ENCODE results near the gene TKTL1.

Gene TKTL1

GRCh38 chrX:154350429-154351182 is 55.0 kb downstream of the TKTL1 start:
- Histone ChIP-seq H4K20me1 (ENCODE audit: insufficient read depth) (no peaks in the 10 kb centered on the region), H3K79me2 (ENCODE audit: insufficient read depth, low read depth) (no peaks in the 10 kb centered on the region), H3K27me3 (ENCODE audit: insufficient read depth, low read depth) (no peaks in the 10 kb centered on the region), H3K4me2 (no peak overlapping the region), H3K4me1 (ENCODE audit: low read depth, poor library complexity, severe bottlenecking) (peaks cover 14% of the 10 kb centered on the region), H3K27ac (no peak overlapping the region), H2AFZ (ENCODE audit: low read depth) (no peak overlapping the region), H3K36me3 (ENCODE audit: insufficient read depth) (no peaks in the 10 kb centered on the region; the same call in 1 of the 2 replicates), H3K9ac (no peak overlapping the region), H3K4me3 (IDR thresholded peaks at IDR 0.05; ENCODE audit: insufficient read depth, low read depth, low read length) (no peak overlapping the region)
- no peak for TF ChIP-seq CTCF (conservative IDR thresholded peaks at IDR 0.05; ENCODE audit: low read depth, low read length)

GRCh38 chrX:154351183-154352011 is 55.8 kb downstream of the TKTL1 start:
- no peak overlapping the region for H3K4me2 ChIP-seq
- H3K27me3 ChIP-seq (ENCODE audit: insufficient read depth, low read depth) = no peaks in the 10 kb centered on the region
- no peak overlapping the region for H3K9ac ChIP-seq
- TF ChIP-seq CTCF (conservative IDR thresholded peaks at IDR 0.05; ENCODE audit: low read depth, low read length) = no peak
- H4K20me1 ChIP-seq (ENCODE audit: insufficient read depth) = no peaks in the 10 kb centered on the region
- peaks cover 14% of the 10 kb centered on the region for H3K4me1 ChIP-seq (ENCODE audit: low read depth, poor library complexity, severe bottlenecking)
- H3K4me3 ChIP-seq (IDR thresholded peaks at IDR 0.05; ENCODE audit: insufficient read depth, low read depth, low read length) = no peak overlapping the region
- H3K36me3 ChIP-seq (ENCODE audit: insufficient read depth) = no peaks in the 10 kb centered on the region; the same call in 1 of the 2 replicates
- no peak overlapping the region for H2AFZ ChIP-seq (ENCODE audit: low read depth)
- H3K79me2 ChIP-seq (ENCODE audit: insufficient read depth, low read depth) = no peaks in the 10 kb centered on the region
- H3K27ac ChIP-seq = no peak overlapping the region

- H3K4me3 ChIP-seq (IDR thresholded peaks at IDR 0.05; ENCODE audit: insufficient read depth, low read depth, low read length) = no peak overlapping the region
Observed at GRCh38 chrX:154352012-154352401, 56.4 kb downstream of the TKTL1 start.

GRCh38 chrX:154352466-154352865 is 56.9 kb downstream of the TKTL1 start:
- peaks cover 14% of the 10 kb centered on the region for H3K4me1 ChIP-seq (ENCODE audit: low read depth, poor library complexity, severe bottlenecking)
- no peak overlapping the region for H3K9ac ChIP-seq
- H3K79me2 ChIP-seq (ENCODE audit: insufficient read depth, low read depth) = no peaks in the 10 kb centered on the region
- H3K27me3 ChIP-seq (ENCODE audit: insufficient read depth, low read depth) = no peaks in the 10 kb centered on the region
- no peaks in the 10 kb centered on the region for H4K20me1 ChIP-seq (ENCODE audit: insufficient read depth)
- no peak overlapping the region for H3K4me3 ChIP-seq (IDR thresholded peaks at IDR 0.05; ENCODE audit: insufficient read depth, low read depth, low read length)
- TF ChIP-seq CTCF (conservative IDR thresholded peaks at IDR 0.05; ENCODE audit: low read depth, low read length) = no peak
- H3K27ac ChIP-seq = no peak overlapping the region
- H2AFZ ChIP-seq (ENCODE audit: low read depth) = no peak overlapping the region
- H3K4me2 ChIP-seq = no peak overlapping the region
- no peaks in the 10 kb centered on the region; the same call in 1 of the 2 replicates for H3K36me3 ChIP-seq (ENCODE audit: insufficient read depth)

More at GRCh38 chrX:154352012-154352401, 56.4 kb downstream of the TKTL1 start:
- H3K4me2 ChIP-seq = no peak overlapping the region
- no peaks in the 10 kb centered on the region for H3K27me3 ChIP-seq (ENCODE audit: insufficient read depth, low read depth)
- no peak for TF ChIP-seq CTCF (conservative IDR thresholded peaks at IDR 0.05; ENCODE audit: low read depth, low read length)
- no peaks in the 10 kb centered on the region for H4K20me1 ChIP-seq (ENCODE audit: insufficient read depth)
- no peaks in the 10 kb centered on the region; the same call in 1 of the 2 replicates for H3K36me3 ChIP-seq (ENCODE audit: insufficient read depth)
- no peaks in the 10 kb centered on the region for H3K79me2 ChIP-seq (ENCODE audit: insufficient read depth, low read depth)
- H3K27ac ChIP-seq = no peak overlapping the region
- H3K9ac ChIP-seq = no peak overlapping the region
- no peak overlapping the region for H2AFZ ChIP-seq (ENCODE audit: low read depth)
- peaks cover 14% of the 10 kb centered on the region for H3K4me1 ChIP-seq (ENCODE audit: low read depth, poor library complexity, severe bottlenecking)
